Measurements from ENCODE around the gene TBC1D23.
"Not testable (repeated sequence)": the region's sequence is repeated elsewhere in the genome, so short reads cannot be mapped to it uniquely, and the experiment has no call there.

DNA sequence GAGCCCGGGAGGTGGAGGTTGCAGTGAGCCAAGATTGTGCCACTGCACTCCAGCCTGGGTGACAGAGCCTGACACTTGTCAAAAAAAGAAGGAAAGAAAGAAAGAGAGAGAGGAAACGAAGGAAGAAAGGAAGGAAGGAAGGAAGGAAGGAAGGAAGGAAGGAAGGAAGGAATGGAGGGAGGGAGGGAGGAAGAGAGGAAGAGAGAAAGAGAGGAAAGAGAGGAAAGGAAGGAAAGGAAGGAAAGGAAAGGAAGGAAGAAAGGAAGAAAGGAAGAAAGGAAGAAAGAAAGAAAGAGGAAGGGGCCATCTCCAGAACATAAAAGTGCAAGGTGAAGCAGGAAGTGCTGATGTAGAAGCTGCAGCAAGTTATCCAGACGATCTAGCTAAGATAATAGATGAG lies 31.6 kb upstream of the TBC1D23 start:
- TF ChIP-seq, protein P1, sequence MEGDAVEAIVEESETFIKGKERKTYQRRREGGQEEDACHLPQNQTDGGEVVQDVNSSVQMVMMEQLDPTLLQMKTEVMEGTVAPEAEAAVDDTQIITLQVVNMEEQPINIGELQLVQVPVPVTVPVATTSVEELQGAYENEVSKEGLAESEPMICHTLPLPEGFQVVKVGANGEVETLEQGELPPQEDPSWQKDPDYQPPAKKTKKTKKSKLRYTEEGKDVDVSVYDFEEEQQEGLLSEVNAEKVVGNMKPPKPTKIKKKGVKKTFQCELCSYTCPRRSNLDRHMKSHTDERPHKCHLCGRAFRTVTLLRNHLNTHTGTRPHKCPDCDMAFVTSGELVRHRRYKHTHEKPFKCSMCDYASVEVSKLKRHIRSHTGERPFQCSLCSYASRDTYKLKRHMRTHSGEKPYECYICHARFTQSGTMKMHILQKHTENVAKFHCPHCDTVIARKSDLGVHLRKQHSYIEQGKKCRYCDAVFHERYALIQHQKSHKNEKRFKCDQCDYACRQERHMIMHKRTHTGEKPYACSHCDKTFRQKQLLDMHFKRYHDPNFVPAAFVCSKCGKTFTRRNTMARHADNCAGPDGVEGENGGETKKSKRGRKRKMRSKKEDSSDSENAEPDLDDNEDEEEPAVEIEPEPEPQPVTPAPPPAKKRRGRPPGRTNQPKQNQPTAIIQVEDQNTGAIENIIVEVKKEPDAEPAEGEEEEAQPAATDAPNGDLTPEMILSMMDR (IDR thresholded peaks at IDR 0.05; ENCODE audit: low read depth, low read length, missing input control): not testable (repeated sequence)
- not testable (repeated sequence) for TF ChIP-seq SP1 (IDR thresholded peaks at IDR 0.05); HNF4G (IDR thresholded peaks at IDR 0.05); GABPA (IDR thresholded peaks at IDR 0.05 in 1 of 2, conservative IDR thresholded peaks at IDR 0.05 in 1 of 2); NR2F2 (IDR thresholded peaks at IDR 0.05); YY1 (IDR thresholded peaks at IDR 0.05); EGR1 (IDR thresholded peaks at IDR 0.05; ENCODE audit: low read depth in 2 of 2); TAF1 (conservative IDR thresholded peaks at IDR 0.05); RXRA (IDR thresholded peaks at IDR 0.05); RAD21 (IDR thresholded peaks at IDR 0.05)
- TF ChIP-seq, protein P2, sequence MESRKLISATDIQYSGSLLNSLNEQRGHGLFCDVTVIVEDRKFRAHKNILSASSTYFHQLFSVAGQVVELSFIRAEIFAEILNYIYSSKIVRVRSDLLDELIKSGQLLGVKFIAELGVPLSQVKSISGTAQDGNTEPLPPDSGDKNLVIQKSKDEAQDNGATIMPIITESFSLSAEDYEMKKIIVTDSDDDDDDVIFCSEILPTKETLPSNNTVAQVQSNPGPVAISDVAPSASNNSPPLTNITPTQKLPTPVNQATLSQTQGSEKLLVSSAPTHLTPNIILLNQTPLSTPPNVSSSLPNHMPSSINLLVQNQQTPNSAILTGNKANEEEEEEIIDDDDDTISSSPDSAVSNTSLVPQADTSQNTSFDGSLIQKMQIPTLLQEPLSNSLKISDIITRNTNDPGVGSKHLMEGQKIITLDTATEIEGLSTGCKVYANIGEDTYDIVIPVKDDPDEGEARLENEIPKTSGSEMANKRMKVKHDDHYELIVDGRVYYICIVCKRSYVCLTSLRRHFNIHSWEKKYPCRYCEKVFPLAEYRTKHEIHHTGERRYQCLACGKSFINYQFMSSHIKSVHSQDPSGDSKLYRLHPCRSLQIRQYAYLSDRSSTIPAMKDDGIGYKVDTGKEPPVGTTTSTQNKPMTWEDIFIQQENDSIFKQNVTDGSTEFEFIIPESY (IDR thresholded peaks at IDR 0.05): not testable (repeated sequence)
- TF ChIP-seq, protein P3, sequence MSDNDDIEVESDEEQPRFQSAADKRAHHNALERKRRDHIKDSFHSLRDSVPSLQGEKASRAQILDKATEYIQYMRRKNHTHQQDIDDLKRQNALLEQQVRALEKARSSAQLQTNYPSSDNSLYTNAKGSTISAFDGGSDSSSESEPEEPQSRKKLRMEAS (IDR thresholded peaks at IDR 0.05): not testable (repeated sequence)
- TF ChIP-seq, protein P4, sequence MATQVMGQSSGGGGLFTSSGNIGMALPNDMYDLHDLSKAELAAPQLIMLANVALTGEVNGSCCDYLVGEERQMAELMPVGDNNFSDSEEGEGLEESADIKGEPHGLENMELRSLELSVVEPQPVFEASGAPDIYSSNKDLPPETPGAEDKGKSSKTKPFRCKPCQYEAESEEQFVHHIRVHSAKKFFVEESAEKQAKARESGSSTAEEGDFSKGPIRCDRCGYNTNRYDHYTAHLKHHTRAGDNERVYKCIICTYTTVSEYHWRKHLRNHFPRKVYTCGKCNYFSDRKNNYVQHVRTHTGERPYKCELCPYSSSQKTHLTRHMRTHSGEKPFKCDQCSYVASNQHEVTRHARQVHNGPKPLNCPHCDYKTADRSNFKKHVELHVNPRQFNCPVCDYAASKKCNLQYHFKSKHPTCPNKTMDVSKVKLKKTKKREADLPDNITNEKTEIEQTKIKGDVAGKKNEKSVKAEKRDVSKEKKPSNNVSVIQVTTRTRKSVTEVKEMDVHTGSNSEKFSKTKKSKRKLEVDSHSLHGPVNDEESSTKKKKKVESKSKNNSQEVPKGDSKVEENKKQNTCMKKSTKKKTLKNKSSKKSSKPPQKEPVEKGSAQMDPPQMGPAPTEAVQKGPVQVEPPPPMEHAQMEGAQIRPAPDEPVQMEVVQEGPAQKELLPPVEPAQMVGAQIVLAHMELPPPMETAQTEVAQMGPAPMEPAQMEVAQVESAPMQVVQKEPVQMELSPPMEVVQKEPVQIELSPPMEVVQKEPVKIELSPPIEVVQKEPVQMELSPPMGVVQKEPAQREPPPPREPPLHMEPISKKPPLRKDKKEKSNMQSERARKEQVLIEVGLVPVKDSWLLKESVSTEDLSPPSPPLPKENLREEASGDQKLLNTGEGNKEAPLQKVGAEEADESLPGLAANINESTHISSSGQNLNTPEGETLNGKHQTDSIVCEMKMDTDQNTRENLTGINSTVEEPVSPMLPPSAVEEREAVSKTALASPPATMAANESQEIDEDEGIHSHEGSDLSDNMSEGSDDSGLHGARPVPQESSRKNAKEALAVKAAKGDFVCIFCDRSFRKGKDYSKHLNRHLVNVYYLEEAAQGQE (IDR thresholded peaks at IDR 0.05): not testable (repeated sequence)
- TF ChIP-seq, protein P5, sequence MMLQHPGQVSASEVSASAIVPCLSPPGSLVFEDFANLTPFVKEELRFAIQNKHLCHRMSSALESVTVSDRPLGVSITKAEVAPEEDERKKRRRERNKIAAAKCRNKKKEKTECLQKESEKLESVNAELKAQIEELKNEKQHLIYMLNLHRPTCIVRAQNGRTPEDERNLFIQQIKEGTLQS (IDR thresholded peaks at IDR 0.05): not testable (repeated sequence)

All from liver (tissue), 3 donors.